Esophagus muscularis mucosa (tissue), 4 donors: ENCODE data around the gene LINC01488. TPM values are rescaled to one million over a fixed set of nuclear protein-coding genes. Genes with fewer than 3 reads are reported as not detected.

Experiments used
- DNase-seq: peaks from one replicate; pipeline ENCODE4 v3.0.0-alpha.2; 2017; ENCODE audit errors: extremely low spot score
- H3K27ac ChIP-seq, 4 donors: fragments of 200-600 bp; sonication (generic); replicated peaks in 1 of 4; 1 replicate in 3 of 4; 2 replicates in 1 of 4; pipeline ENCODE4 v1.5.1; 2016 to 2019; ENCODE audit warnings: mild to moderate bottlenecking in 1 of 4
- H3K27me3 ChIP-seq, 4 donors: fragments of 200-600 bp; sonication (generic); one replicate each; pipeline versions ENCODE4 v1.5.1 to v1.6.0; 2016 to 2019
- H3K36me3 ChIP-seq, 4 donors: fragments of 200-600 bp; sonication (generic); one replicate each; pipeline ENCODE4 v1.5.1; 2016 to 2019
- H3K4me1 ChIP-seq, 4 donors: fragments of 200-600 bp; sonication (generic); one replicate each; pipeline ENCODE4 v1.5.1; 2016 to 2019
- H3K4me3 ChIP-seq, 4 donors: fragments of 200-600 bp; sonication (generic); 1 replicate in 2 of 4; 2 replicates in 2 of 4; pipeline ENCODE4 v1.5.1; 2016 to 2019; ENCODE audit warnings: mild to moderate bottlenecking in 4 of 4, moderate library complexity in 1 of 4
- H3K9me3 ChIP-seq, 4 donors: fragments of 200-600 bp; sonication (generic); 1 replicate in 3 of 4; 2 replicates in 1 of 4; pipeline ENCODE4 v1.5.1; 2016 to 2019
- CTCF ChIP-seq, 3 experiments: fragments of 200-600 bp in 2 of 3; fragments of 450-650 bp in 1 of 3; sonication (generic) in 2 of 3; IDR thresholded peaks; one replicate each; pipeline ENCODE4 v1.5.1; 2017 to 2019; ENCODE audit warnings: antibody characterized with exemption in 3 of 3, mild to moderate bottlenecking in 2 of 3, moderate library complexity in 1 of 3
- EP300 ChIP-seq: sonication (generic); formaldehyde crosslinking; IDR thresholded peaks from one replicate; pipeline ENCODE4 v1.6.1; 2017; ENCODE audit warnings: antibody characterized with exemption
- POLR2A ChIP-seq: fragments of 450-650 bp; IDR thresholded peaks from one replicate; pipeline ENCODE4 v1.6.1; 2017; ENCODE audit warnings: antibody characterized with exemption, moderate library complexity, mild to moderate bottlenecking, low read depth
- POLR2AphosphoS5 ChIP-seq, 2 donors: sonication (generic); formaldehyde crosslinking; IDR thresholded peaks; one replicate each; pipeline ENCODE4 v1.6.1; 2017; ENCODE audit warnings: antibody characterized with exemption in 2 of 2
- WGBS: methylation state at CpG from one replicate; pipeline ENCODE4 v1.1.5; 2018; 5-methylcytosine and 5-hydroxymethylcytosine counted together
- intact Hi-C: fragments of 100-400 bp; cut with DNase I; formaldehyde crosslinking; loops from one replicate; pipeline ENCODE4 v1.15.1; 2023
- total RNA-seq, 4 donors: library from RNA; depleted of rRNA; stranded (reverse); fragments of >200 nt; gene quantifications; one replicate each; pipeline versions ENCODE4 v1.1.0 to v1.2.1, GENCODE V29; 2016

LINC01488 gene
- total RNA-seq, 4 donors from 2014 or later, result not detected

- H3K27me3 ChIP-seq, result peaks cover 0 to 3% (median 0%) of the 10 kb centered on the region in 4 donors
- peak overlapping the region in 3 of 4 donors; percentile 17 to 40 (median 37) for H3K27ac ChIP-seq
- peaks cover 16 to 26% (median 18%) of the 10 kb centered on the region in 4 donors for H3K4me1 ChIP-seq
- no peak for DNase-seq
- H3K9me3 ChIP-seq, result peaks cover 0 to 10% (median 7%) of the 10 kb centered on the region in 4 donors
- TF ChIP-seq POLR2A (no peak), CTCF (IDR thresholded peaks at IDR 0.05) (no peak), EP300 (no peak), POLR2AphosphoS5 (IDR thresholded peaks at IDR 0.05) (no peak)
- intact Hi-C loops, result no loop called here
- no peaks in the 10 kb centered on the region for H3K36me3 ChIP-seq
- 37% methylated on average over 12 of the region's 14 CpGs for WGBS
- H3K4me3 ChIP-seq, result peak overlapping the region in 1 of 4 donors; percentile 9
Observed at GRCh38 chr11:69463181-69463994, 18.1 kb upstream of the LINC01488 start.

- H3K4me1 ChIP-seq, result peaks cover 16 to 26% (median 18%) of the 10 kb centered on the region in 4 donors
- H3K27me3 ChIP-seq, result peaks cover 0 to 3% (median 0%) of the 10 kb centered on the region in 4 donors
- intact Hi-C loops, result no loop called here
- WGBS, result 88% methylated on average over 13 of the region's 16 CpGs
- DNase-seq, result no peak
- peak overlapping the region in 3 of 4 donors; percentile 11 to 37 (median 17) for H3K27ac ChIP-seq
- H3K36me3 ChIP-seq, result no peaks in the 10 kb centered on the region
- TF ChIP-seq POLR2AphosphoS5 (IDR thresholded peaks at IDR 0.05) (no peak), CTCF (IDR thresholded peaks at IDR 0.05) (no peak), POLR2A (no peak), EP300 (no peak)
- no peak overlapping the region for H3K4me3 ChIP-seq
- peaks cover 0 to 10% (median 7%) of the 10 kb centered on the region in 4 donors for H3K9me3 ChIP-seq
Observed at GRCh38 chr11:69463995-69464960, 17.2 kb upstream of the LINC01488 start.

GRCh38 chr11:69465236-69466000, 16.0 kb upstream of the LINC01488 start:
- 85% methylated on average over 6 of the region's 17 CpGs for WGBS
- Histone ChIP-seq H3K4me3 (no peak overlapping the region), H3K4me1 (peaks cover 16 to 26% (median 18%) of the 10 kb centered on the region in 4 donors), H3K36me3 (no peaks in the 10 kb centered on the region), H3K27ac (no peak overlapping the region), H3K27me3 (peaks cover 0 to 3% (median 0%) of the 10 kb centered on the region in 4 donors), H3K9me3 (peaks cover 0 to 10% (median 7%) of the 10 kb centered on the region in 4 donors)
- no peak for DNase-seq
- no peak for TF ChIP-seq POLR2A
- intact Hi-C loops, result no loop called here

GRCh38 chr11:69466039-69466438, 15.4 kb upstream of the LINC01488 start:
- no peak overlapping the region for H3K4me3 ChIP-seq
- H3K36me3 ChIP-seq, result no peaks in the 10 kb centered on the region
- intact Hi-C loops, result no loop called here
- WGBS, result 93% methylated on average over 5 of the region's 6 CpGs
- DNase-seq, result no peak
- H3K9me3 ChIP-seq, result peaks cover 0 to 4% (median 2%) of the 10 kb centered on the region in 4 donors
- peaks cover 0 to 3% (median 0%) of the 10 kb centered on the region in 4 donors for H3K27me3 ChIP-seq
- H3K27ac ChIP-seq, result no peak overlapping the region
- H3K4me1 ChIP-seq, result peaks cover 16 to 31% (median 18%) of the 10 kb centered on the region in 4 donors
- TF ChIP-seq POLR2AphosphoS5 (IDR thresholded peaks at IDR 0.05), result no peak
- no peak for TF ChIP-seq EP300
- TF ChIP-seq CTCF (IDR thresholded peaks at IDR 0.05), result no peak
- TF ChIP-seq POLR2A, result no peak
